ENCODE data around the gene RCAN2.

DNA sequence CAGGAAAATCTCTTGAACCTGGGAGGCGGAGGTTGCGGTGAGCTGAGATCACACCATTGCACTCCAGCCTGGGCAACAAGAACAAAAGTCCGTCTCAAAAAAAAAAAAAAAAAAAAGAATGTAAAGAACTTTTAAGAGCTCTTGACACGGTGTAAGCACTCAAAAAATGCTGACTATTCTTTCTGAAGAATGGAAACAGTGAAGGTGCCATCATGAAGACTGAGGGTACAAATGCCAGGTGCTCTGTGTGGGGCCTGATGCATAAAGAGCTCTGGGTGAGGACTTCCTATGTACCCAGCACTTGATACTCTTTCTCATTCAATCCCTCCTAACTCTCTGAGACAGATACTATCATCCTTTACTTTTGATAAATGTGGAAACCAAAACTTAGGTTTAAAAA is 275.5 kb downstream of the RCAN2 start:
- TF ChIP-seq, protein P1, sequence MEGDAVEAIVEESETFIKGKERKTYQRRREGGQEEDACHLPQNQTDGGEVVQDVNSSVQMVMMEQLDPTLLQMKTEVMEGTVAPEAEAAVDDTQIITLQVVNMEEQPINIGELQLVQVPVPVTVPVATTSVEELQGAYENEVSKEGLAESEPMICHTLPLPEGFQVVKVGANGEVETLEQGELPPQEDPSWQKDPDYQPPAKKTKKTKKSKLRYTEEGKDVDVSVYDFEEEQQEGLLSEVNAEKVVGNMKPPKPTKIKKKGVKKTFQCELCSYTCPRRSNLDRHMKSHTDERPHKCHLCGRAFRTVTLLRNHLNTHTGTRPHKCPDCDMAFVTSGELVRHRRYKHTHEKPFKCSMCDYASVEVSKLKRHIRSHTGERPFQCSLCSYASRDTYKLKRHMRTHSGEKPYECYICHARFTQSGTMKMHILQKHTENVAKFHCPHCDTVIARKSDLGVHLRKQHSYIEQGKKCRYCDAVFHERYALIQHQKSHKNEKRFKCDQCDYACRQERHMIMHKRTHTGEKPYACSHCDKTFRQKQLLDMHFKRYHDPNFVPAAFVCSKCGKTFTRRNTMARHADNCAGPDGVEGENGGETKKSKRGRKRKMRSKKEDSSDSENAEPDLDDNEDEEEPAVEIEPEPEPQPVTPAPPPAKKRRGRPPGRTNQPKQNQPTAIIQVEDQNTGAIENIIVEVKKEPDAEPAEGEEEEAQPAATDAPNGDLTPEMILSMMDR (IDR thresholded peaks at IDR 0.05), result no peak
- TF ChIP-seq POLR2A (IDR thresholded peaks at IDR 0.05), result no peak

Data from heart left ventricle (tissue), 13 donors.